Fibroblast of skin of right quadriceps (primary cell): ENCODE results near the gene ATP6AP2.
A peak's percentile ranks its signal among the peaks of the same experiment; 100 is the strongest.
"Not testable (repeated sequence)": the region's sequence is repeated elsewhere in the genome, so short reads cannot be mapped to it uniquely, and the experiment has no call there.

Experiments used
- DNase-seq: peaks from one replicate; pipeline ENCODE4 v3.0.0-alpha.2; 2013

The ATP6AP2 gene

GRCh38 chrX:40578039-40578695 lies 2.6 kb upstream of the ATP6AP2 start:
- DNase-seq = no peak

DNA sequence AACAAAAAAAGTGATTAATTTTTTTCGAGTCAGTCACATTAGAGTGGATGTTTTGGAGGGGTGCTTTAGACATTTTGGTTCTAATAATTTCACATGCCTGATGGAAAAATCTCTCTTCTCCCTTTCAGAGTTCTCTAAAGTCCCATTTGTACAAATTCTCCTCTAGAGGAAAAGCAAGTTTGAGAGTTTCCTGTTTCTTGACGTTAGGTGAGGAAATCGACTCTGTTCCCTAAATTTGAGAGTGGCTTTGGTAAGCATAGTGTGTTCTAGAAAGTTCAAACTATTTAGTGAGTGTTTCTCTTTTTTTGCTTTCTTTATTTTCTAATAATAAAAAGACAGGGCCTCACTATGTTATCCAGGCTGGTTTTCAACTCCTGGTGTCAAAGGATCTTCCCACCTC lies 1.6 kb upstream of the ATP6AP2 start:
- no peak for DNase-seq

DNA sequence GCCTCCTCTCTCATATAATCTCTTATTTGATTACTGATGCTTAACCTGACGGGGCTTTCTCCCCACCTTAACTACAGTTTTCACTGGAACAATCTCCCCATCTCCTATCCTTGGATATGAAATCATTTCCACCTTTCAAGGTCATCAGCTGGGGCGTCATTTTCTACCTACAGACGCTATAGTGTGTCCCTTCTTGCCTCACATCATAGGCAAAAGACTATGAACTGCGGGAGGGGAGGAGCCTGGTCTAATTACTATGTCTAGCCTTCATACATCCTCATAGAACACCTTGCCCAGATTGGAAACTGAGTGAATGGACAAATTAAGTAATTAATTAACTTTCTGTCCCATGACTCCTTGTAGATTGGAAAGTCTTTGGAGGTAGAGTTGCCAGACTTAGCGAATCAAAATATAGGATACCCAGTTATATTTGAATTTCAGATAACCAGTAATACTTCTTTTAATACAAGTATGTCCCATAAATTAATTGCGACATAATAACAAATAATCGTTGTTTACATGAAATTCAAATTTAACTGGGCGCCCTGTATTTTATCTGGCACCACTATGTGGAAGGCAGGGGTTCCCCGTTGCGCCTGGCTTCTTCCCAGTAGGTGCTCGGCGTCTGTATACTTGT lies 752 bp upstream of the ATP6AP2 start:
- DNase-seq = no peak

DNA sequence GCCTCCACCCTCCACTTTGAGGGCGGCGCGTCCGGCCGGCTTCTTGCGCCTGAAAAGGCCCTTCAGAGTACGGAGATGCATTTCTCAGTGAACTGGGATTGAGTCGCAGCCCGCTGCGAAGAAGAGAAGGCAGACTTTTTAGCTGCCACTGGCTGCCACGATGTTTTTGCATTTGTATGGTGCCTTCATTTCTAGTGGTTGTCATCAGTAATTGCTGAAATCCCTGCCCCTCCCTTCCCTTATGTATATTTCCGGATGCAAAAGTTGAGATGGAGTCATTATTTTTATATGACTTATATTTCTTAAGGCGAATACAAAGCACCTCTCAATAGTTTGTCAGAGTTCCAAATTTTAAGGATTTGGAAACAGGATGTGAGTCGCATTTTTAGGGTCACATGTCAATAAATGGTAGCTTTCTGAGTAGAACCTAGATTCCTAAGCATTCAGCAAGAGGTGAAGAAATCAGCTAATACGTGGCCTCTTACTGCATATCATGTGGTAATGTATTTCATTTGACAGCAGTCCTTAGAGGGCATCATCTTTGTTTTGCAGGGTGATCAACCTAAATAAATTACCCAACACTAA lies 658 bp downstream of the ATP6AP2 start:
- DNase-seq = peak; percentile 21

DNA sequence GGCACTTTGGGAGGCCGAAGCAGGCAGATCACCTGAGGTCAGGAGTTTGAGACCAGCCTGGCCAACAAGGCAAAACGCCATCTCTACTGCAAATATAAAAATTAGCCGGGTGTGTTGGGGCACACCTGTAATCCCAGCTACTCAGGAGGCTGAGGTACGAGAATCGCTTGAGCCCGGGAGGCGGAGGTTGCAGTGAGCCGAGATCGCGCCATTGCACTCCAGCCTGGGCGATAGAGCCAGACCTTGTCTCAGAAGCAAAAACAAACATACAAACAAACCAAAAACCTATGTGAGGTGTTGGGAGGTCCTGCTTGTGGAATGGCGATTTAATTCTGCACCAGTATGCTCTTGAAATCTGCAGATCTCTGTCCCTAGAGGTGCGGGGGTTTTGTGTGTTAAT lies 1.4 kb downstream of the ATP6AP2 start:
- DNase-seq = not testable (repeated sequence)

- no peak for DNase-seq
These were observed 2.0 kb downstream of the ATP6AP2 start for GRCh38 chrX:40582811-40583210.

GRCh38 chrX:40587623-40588022 lies 6.9 kb downstream of the ATP6AP2 start:
- not testable (repeated sequence) for DNase-seq

DNA sequence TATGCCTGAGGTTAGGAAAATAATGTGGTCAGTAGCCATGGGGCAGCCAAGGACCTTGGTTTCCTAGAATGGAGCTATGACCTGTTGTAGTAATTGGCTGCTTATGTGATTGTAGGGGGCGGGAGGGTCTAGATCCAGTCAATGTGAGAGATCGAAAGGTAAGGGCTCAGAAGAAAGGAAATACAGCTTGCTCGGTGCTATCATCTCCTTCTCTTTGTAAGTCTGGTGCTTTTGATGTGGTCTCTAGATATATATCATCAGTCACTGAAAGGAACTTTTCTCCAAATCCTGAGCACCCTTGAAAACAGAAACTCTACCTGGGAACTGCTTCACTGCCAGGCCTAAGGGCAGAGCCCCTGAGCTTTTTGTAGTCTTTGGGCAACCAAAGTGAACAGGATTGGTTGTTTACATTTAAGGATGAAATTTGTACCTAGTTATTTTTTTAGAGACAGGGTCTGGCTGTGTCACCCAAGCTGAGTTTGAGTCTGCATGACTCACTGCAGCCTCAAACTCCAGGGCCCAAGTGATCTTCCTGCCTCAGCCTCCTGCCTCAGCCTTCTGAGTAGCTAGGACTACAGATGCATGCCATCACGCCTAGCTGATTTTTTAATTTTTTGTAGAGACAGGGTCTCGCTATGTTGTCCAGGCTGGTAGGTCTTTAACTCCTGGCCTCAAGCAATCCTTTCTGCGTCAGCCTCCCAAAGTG lies 9.0 kb downstream of the ATP6AP2 start:
- not testable (repeated sequence) for DNase-seq

- DNase-seq = no peak
These were observed 22.7 kb downstream of the ATP6AP2 start for GRCh38 chrX:40603446-40603845.

DNA sequence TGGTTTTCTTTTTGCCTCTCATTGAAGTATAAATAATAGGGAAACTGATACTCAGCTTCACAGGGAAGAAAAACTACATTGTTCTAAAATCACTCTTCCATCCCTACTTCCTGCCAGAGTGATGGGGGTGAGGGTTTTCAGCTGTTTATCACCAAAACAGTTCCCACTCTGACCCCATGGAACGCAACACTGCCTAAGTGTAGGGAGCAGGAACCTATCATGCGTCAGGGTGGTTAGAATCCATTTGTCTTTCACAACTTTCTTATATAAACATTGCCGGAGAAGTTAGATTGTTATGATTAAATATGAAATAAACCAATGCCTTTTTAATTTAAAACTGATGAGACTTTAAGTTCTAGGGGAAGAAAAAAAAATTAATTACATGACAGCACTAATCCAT lies 26.6 kb downstream of the ATP6AP2 start:
- no peak for DNase-seq

DNA sequence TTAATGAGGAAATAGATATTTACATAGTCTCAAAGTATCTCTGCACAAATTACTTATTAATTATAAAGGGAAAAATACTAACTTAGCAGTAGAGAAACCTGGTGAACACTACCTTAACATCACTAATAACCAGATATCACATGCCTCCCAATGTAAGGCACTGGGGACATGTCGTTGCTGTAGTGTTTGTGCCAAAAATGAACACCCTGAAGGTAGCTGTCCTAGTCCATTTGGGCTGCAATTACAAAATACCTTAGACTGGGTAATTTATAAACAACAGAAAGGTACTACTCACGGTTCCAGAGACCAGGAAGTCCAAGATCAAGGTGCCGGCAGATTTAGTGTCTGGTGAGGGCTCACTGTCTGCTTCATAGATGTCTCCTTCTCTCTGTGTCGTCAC lies 31.7 kb downstream of the ATP6AP2 start:
- DNase-seq = no peak

DNA sequence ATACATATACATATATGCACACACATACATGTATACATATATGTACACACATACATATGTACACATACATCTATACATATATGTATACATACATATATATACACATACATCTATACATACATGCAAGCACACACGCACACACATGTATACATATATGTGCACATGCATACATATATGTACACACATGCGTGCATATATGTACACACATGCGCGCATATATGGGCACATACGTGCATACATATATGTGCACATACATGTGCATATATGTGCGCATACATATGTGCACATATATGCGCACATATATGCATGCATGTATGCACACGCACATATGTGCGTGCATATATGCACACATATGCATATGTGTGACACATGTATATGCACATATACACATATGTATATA lies 35.2 kb downstream of the ATP6AP2 start:
- no peak for DNase-seq

DNA sequence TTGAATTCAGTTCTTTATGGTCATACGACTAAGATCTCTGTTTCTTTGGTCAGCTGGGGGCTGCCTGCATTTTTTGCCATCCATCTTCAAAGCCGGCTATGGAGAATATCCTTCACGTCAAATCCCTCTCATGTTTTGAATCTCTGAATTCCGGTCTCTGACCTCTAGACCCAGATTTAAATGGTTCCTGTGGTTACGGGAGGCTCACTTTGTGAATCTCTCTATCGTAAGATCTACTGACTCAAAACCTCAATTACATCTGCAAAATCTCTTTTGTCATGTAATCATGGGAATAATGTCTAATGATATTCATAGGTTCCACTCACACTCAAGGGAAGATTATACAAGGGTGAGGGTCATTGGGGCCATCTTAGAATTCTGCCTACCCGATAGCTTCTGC lies 36.8 kb downstream of the ATP6AP2 start:
- no peak for DNase-seq

- no peak for DNase-seq
These were observed 41.8 kb downstream of the ATP6AP2 start for GRCh38 chrX:40622479-40623138.

- DNase-seq = no peak
These were observed 42.4 kb downstream of the ATP6AP2 start, which contains the start of gene MPC1L for GRCh38 chrX:40623139-40623536. MPC1L (plus strand) TSS chrX:40623428; CDS start chrX:40623566, 138 bp downstream.

DNA sequence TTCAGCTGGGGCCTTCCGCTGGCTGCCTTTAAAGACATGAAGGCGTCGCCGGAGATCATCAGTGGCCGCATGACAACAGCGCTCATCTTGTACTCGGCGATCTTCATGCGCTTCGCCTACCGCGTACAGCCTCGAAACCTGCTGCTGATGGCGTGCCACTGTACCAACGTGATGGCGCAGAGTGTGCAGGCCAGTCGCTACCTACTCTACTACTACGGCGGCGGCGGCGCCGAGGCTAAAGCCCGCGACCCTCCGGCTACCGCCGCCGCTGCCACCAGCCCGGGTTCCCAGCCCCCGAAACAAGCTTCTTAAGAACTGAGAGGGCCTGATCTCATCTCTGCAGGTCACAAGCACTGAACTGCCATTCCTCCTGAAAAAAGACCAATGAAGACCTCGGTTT lies 42.9 kb downstream of the ATP6AP2 start:
- DNase-seq = no peak

DNA sequence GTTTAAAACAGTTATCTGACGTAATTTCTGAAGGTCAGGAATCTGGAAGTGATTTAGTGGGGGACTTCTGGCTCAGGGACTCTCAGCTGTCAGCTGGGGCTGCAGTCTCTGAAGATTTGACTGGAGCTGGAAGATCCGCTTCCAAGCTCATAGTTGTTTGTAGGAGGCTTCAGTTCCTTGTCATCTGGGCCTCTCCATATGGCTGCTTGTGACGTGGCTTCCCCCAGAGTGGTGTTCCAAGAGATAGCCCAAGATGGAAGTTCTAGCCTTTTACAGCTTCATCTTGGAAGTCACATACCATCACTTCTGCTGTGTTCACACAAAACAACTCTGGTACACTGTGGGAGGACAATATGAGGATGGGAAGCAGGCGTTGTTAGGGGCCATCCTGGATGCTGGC lies 44.5 kb downstream of the ATP6AP2 start:
- DNase-seq = no peak

DNA sequence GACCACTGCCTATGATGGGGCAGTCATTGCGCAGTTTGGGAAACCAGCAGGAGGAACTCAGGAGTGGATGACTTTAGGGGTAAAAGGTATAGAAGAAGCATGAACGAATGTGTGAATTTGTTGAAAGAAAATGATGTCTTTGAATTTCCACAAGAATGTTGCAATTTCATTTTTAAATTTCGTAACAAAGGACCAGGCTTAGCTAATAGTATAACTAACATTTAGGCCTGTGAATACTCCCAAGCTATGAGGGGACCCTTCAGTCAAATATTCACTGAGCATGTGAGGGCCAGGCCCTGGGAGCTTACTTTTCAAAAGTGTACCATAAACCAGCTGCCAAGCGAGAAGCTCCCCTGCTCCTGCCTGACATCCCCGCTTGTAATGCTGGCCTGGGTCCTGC lies 47.7 kb downstream of the ATP6AP2 start:
- DNase-seq = no peak

DNA sequence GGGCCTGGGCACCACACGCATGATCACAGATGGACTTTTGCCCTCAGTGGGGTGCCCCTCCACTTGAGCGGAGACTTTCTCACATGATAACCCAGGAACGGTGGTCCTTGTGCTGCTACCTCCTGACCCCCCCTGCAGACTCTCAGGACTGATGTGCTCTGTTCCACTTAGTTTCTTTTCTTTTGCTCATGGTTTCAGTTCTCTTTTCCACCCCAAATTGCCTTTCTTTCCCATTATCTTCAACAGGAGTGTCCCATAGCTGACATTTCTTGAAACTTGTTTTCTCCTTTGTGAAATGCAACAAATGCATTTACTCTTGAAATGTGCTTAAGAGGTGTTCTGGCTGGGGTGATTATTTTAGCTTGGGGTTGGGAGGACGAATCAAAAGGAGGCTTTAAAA lies 51.4 kb downstream of the ATP6AP2 start:
- no peak for DNase-seq

GRCh38 chrX:40637687-40638086 lies 56.9 kb downstream of the ATP6AP2 start:
- DNase-seq = no peak

GRCh38 chrX:40644176-40644575 lies 63.4 kb downstream of the ATP6AP2 start:
- peak; percentile 11 for DNase-seq

- peak; percentile 65 for DNase-seq
These were observed 64.1 kb downstream of the ATP6AP2 start for GRCh38 chrX:40644821-40645358.
